SU-DHL-6 (cell line): ENCODE results near the gene MPIG6B.

ENCODE experiments used
- H2AFZ ChIP-seq: fragments of 200-600 bp; sonication (generic); 2 replicates; pipeline ENCODE4 v1.6.1; 2014; ENCODE audit warnings: low read depth, mild to moderate bottlenecking, moderate library complexity, mixed read lengths, antibody characterized with exemption, low read length; ENCODE audit not compliant: severe bottlenecking
- H3F3A ChIP-seq: fragments of 200-600 bp; shearing (Covaris generic); 2 replicates; pipeline ENCODE4 v1.6.0; 2016; ENCODE audit warnings: antibody characterized with exemption, mild to moderate bottlenecking; ENCODE audit not compliant: insufficient read depth
- H3K27ac ChIP-seq: fragments of 200-600 bp; sonication (generic); 2 replicates; pipeline ENCODE4 v1.5.1; 2016; ENCODE audit warnings: low read depth, mild to moderate bottlenecking, low read length, moderate library complexity, mixed read lengths
- H3K27me3 ChIP-seq: fragments of 200-600 bp; sonication (generic), shearing (Covaris generic); 2 replicates; pipeline ENCODE4 v1.6.0; 2014; ENCODE audit warnings: mild to moderate bottlenecking, low read length
- H3K36me3 ChIP-seq: fragments of 200-600 bp; sonication (generic); 2 replicates; pipeline ENCODE4 v1.6.1; 2014; ENCODE audit warnings: mild to moderate bottlenecking, low read length, mixed read lengths
- H3K4me2 ChIP-seq: fragments of 300-600, 200-600 bp; shearing (Covaris generic), sonication (generic); 2 replicates; pipeline ENCODE4 v1.6.0; 2014; ENCODE audit warnings: low read length, low read depth, mild to moderate bottlenecking; ENCODE audit not compliant: poor library complexity, severe bottlenecking
- H3K4me3 ChIP-seq: fragments of 200-600 bp; sonication (generic); 2 replicates; pipeline ENCODE4 v1.5.1; 2014; ENCODE audit warnings: antibody characterized with exemption, low read length, mild to moderate bottlenecking, mixed read lengths; ENCODE audit not compliant: insufficient read depth, poor library complexity, severe bottlenecking
- H3K79me2 ChIP-seq: fragments of 200-600 bp; sonication (generic); 2 replicates; pipeline ENCODE4 v1.6.1; 2014; ENCODE audit warnings: mild to moderate bottlenecking, low read length, moderate library complexity; ENCODE audit not compliant: insufficient read depth
- H3K9ac ChIP-seq: fragments of 200-600 bp; sonication (generic); 2 replicates; pipeline ENCODE4 v1.7.0; 2014; ENCODE audit warnings: mild to moderate bottlenecking, low read length
- H3K9me2 ChIP-seq: fragments of 200-600 bp; sonication (generic); replicated peaks from 2 replicates; pipeline ENCODE4 v1.6.1; 2014; ENCODE audit warnings: low read length; ENCODE audit not compliant: insufficient read depth
- H3K9me3 ChIP-seq: fragments of 200-600 bp; sonication (generic); 2 replicates; pipeline ENCODE4 v1.6.1; 2014; ENCODE audit warnings: low read length, mixed read lengths; ENCODE audit not compliant: insufficient read depth
- H4K20me1 ChIP-seq: fragments of 200-600 bp; sonication (generic); 2 replicates; pipeline ENCODE4 v1.6.1; 2014; ENCODE audit warnings: low read depth, mild to moderate bottlenecking, antibody characterized with exemption, low read length, moderate library complexity, mixed read lengths
- EZH2phosphoT487 ChIP-seq: fragments of 200-600 bp; sonication (generic), shearing (Covaris generic); conservative IDR thresholded peaks from 2 replicates; pipeline ENCODE4 v1.6.1; 2018; ENCODE audit warnings: mild to moderate bottlenecking, antibody characterized with exemption, low read length, moderate library complexity, mixed read lengths
- TF ChIP-seq, protein P1 (sequence below): fragments of 200-600 bp; sonication (generic); IDR thresholded peaks from one replicate; pipeline ENCODE4 v1.5.1; 2017; ENCODE audit warnings: antibody characterized with exemption, mild to moderate bottlenecking, low read length, moderate library complexity; ENCODE audit not compliant: insufficient read depth, poor library complexity, severe bottlenecking

The MPIG6B gene

GRCh38 chr6:31752739-31753319, 29.7 kb downstream of the MPIG6B start:
- TF ChIP-seq, protein P1, sequence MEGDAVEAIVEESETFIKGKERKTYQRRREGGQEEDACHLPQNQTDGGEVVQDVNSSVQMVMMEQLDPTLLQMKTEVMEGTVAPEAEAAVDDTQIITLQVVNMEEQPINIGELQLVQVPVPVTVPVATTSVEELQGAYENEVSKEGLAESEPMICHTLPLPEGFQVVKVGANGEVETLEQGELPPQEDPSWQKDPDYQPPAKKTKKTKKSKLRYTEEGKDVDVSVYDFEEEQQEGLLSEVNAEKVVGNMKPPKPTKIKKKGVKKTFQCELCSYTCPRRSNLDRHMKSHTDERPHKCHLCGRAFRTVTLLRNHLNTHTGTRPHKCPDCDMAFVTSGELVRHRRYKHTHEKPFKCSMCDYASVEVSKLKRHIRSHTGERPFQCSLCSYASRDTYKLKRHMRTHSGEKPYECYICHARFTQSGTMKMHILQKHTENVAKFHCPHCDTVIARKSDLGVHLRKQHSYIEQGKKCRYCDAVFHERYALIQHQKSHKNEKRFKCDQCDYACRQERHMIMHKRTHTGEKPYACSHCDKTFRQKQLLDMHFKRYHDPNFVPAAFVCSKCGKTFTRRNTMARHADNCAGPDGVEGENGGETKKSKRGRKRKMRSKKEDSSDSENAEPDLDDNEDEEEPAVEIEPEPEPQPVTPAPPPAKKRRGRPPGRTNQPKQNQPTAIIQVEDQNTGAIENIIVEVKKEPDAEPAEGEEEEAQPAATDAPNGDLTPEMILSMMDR: no peak
- TF ChIP-seq EZH2phosphoT487: no peak
- Histone ChIP-seq H3K27me3 (no peaks in the 10 kb centered on the region), H3K9me3 (no peaks in the 10 kb centered on the region), H3K9ac (no peak overlapping the region), H3K36me3 (peaks cover 3% of the 10 kb centered on the region; the same call in 1 of the 2 replicates), H3K27ac (no peak overlapping the region), H3K4me2 (no peak overlapping the region), H3F3A (0 out of 2 replicates have a peak, but pooled peaks cover 12% of the 10 kb centered on the region), H3K79me2 (no peaks in the 10 kb centered on the region), H3K9me2 (no peaks in the 10 kb centered on the region), H4K20me1 (no peaks in the 10 kb centered on the region), H2AFZ (no peak overlapping the region), H3K4me3 (no peak overlapping the region)

DNA sequence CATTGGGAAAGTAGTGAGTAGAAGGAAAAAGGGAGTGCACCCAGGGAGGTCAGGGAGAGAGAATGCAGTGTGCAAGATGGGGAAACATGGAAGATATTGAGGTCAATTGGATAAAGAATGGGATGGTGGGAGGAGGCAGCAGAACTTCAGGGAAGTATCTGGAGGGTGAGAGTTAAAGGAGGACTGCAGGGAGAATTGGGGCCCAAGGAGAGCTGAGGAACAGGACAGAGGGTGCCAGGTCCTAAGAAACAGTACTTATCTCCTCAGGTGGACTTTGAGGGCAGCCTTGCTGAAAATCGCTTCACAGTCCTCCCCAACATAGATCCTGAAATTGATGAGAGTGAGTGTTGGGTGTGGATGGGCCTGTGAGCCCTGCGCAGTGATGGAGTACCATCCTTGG, 35.1 kb downstream of the MPIG6B start:
- H3K27ac ChIP-seq: no peak overlapping the region
- H3F3A ChIP-seq: no peaks in the 10 kb centered on the region
- no peak overlapping the region for H3K4me3 ChIP-seq
- no peaks in the 10 kb centered on the region for H3K79me2 ChIP-seq
- H3K9me3 ChIP-seq: no peaks in the 10 kb centered on the region
- no peaks in the 10 kb centered on the region for H4K20me1 ChIP-seq
- H3K27me3 ChIP-seq: no peaks in the 10 kb centered on the region
- H3K36me3 ChIP-seq: peaks cover 8% of the 10 kb centered on the region; the same call in 1 of the 2 replicates
- H2AFZ ChIP-seq: no peak overlapping the region
- H3K9ac ChIP-seq: no peak overlapping the region
- no peak overlapping the region for H3K4me2 ChIP-seq
- no peaks in the 10 kb centered on the region for H3K9me2 ChIP-seq
- no peak for TF ChIP-seq EZH2phosphoT487
- TF ChIP-seq, protein P1: no peak

DNA sequence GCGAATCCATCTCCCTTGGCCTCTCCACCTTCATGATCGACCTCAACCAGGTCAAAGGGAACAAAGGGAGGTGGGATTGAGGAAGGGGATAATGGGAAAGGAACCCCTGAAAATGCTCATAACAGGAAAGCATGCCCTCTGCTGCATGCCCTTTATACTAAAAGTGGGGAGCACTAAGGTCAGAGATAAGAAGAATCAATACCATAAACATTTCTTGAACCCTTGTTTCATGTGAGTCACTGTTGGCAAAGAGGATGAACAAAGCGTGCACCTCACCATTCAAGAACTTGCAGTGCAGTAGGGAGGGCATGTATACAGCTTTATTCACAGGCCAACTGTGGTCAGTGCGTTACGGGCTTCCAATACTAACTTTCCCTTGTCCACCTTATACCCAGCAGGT, 37.6 kb downstream of the MPIG6B start:
- H3K9ac ChIP-seq: no peak overlapping the region
- H3K27ac ChIP-seq: no peak overlapping the region
- peaks cover 8% of the 10 kb centered on the region; the same call in 1 of the 2 replicates for H3K36me3 ChIP-seq
- H3K9me3 ChIP-seq: no peaks in the 10 kb centered on the region
- peaks cover 8% of the 10 kb centered on the region for H3F3A ChIP-seq
- TF ChIP-seq, protein P1: no peak
- TF ChIP-seq EZH2phosphoT487: no peak
- H3K79me2 ChIP-seq: no peaks in the 10 kb centered on the region
- H3K4me2 ChIP-seq: no peak overlapping the region
- no peaks in the 10 kb centered on the region for H3K27me3 ChIP-seq
- H4K20me1 ChIP-seq: no peaks in the 10 kb centered on the region
- no peak overlapping the region for H2AFZ ChIP-seq
- no peak overlapping the region for H3K4me3 ChIP-seq
- H3K9me2 ChIP-seq: no peaks in the 10 kb centered on the region

GRCh38 chr6:31761343-31761742, 38.2 kb downstream of the MPIG6B start:
- Histone ChIP-seq H3K4me2 (no peak overlapping the region), H3K79me2 (no peaks in the 10 kb centered on the region), H3K9ac (no peak overlapping the region), H2AFZ (no peak overlapping the region), H3K9me3 (no peaks in the 10 kb centered on the region), H3K27ac (no peak overlapping the region), H3K4me3 (no peak overlapping the region), H4K20me1 (no peaks in the 10 kb centered on the region), H3F3A (peaks cover 8% of the 10 kb centered on the region), H3K36me3 (peaks cover 8% of the 10 kb centered on the region; the same call in 1 of the 2 replicates), H3K27me3 (no peaks in the 10 kb centered on the region), H3K9me2 (no peaks in the 10 kb centered on the region)
- TF ChIP-seq EZH2phosphoT487: no peak
- TF ChIP-seq, protein P1: no peak
